ENCODE data around the gene CD274. TPM values are rescaled to one million over a fixed set of nuclear protein-coding genes. Genes with fewer than 3 reads are reported as not detected.
"Not testable (repeated sequence)": the region's sequence is repeated elsewhere in the genome, so short reads cannot be mapped to it uniquely, and the experiment has no call there.

Gene CD274
- total RNA-seq, 2 experiments from 2014 or later = 14.2 to 15.0 TPM

- Mint-ChIP-seq H3K4me1 (ENCODE audit: low read depth) (peaks cover 61% of the 10 kb centered on the region), H3K36me3 (ENCODE audit: low read depth) (peaks cover 8% of the 10 kb centered on the region), H3K4me3 (peak overlapping the region; percentile 89), H3K27ac (peak overlapping the region; percentile 92), H3K27me3 (ENCODE audit: low read depth) (no peaks in the 10 kb centered on the region), H3K9me3 (peaks cover 3% of the 10 kb centered on the region)
- CTCF ChIA-PET = interaction anchor here (0.6 to 5.6 kb wide), 21 partner anchors 8 to 264 kb away, joined by 3 to 79 read pairs (median 6); partner anchors contain the start of genes PDCD1LG2 and PLGRKT
- intact Hi-C loops (cut with micrococcal nuclease) = loop anchor here (1.0 to 2.0 kb wide), 6 partner anchors 10 to 465 kb away; partner anchors contain the start of genes ERMP1, JAK2 and PLGRKT
- no peak for DNase-seq
Observed at GRCh38 chr9:5449521-5450358, 602 bp upstream of the CD274 start.

GRCh38 chr9:5452286-5452609 lies 1.9 kb downstream of the CD274 start:
- CTCF ChIA-PET = interaction anchor here (0.6 to 1.2 kb wide), 2 partner anchors 135 to 148 kb away, joined by 4 to 6 read pairs; no protein-coding TSS in a partner anchor
- Mint-ChIP-seq H3K4me1 (ENCODE audit: low read depth) (peaks cover 66% of the 10 kb centered on the region), H3K9me3 (no peaks in the 10 kb centered on the region), H3K27ac (peak overlapping the region; percentile 92), H3K27me3 (ENCODE audit: low read depth) (no peaks in the 10 kb centered on the region), H3K36me3 (ENCODE audit: low read depth) (peaks cover 15% of the 10 kb centered on the region), H3K4me3 (peak overlapping the region; percentile 89)
- intact Hi-C loops (cut with micrococcal nuclease) = loop anchor here (2.0 kb wide), 1 partner anchor 963 kb away; no protein-coding TSS in a partner anchor
- no peak for DNase-seq

- H3K27me3 Mint-ChIP-seq (ENCODE audit: low read depth) = no peaks in the 10 kb centered on the region
- H3K4me3 Mint-ChIP-seq = peak overlapping the region; percentile 70
- no peak for DNase-seq
- intact Hi-C loops (cut with micrococcal nuclease) = loop anchor here (2.0 kb wide), 1 partner anchor 962 kb away; no protein-coding TSS in a partner anchor
- H3K36me3 Mint-ChIP-seq (ENCODE audit: low read depth) = peaks cover 23% of the 10 kb centered on the region
- peak overlapping the region; percentile 86 for H3K27ac Mint-ChIP-seq
- peaks cover 66% of the 10 kb centered on the region for H3K4me1 Mint-ChIP-seq (ENCODE audit: low read depth)
- H3K9me3 Mint-ChIP-seq = no peaks in the 10 kb centered on the region
- CTCF ChIA-PET = interaction anchor here (0.6 to 1.2 kb wide), 2 partner anchors 134 to 147 kb away, joined by 4 to 6 read pairs; no protein-coding TSS in a partner anchor
Observed at GRCh38 chr9:5453004-5453403, 2.7 kb downstream of the CD274 start.

DNA sequence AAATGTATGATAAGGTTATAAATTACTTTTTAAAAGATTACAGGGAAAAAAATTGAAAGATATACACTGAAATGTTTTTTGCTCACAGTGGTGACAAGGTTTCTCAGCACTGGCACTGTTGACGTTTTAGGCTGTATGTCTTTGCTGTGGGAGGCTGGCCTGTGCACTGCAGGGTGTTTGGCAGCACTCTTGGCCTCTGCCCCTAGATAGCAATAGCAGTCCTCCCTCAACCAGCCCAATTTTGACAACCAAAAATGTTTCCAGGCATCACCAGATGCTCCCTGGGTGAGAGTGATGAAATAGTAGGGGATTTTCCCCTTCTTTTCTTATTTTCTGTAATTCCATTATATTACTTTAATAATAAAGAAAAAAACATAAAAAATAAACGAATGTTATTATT lies 3.3 kb downstream of the CD274 start:
- CTCF ChIA-PET = no interaction called here
- peak overlapping the region; percentile 86 for H3K27ac Mint-ChIP-seq

DNA sequence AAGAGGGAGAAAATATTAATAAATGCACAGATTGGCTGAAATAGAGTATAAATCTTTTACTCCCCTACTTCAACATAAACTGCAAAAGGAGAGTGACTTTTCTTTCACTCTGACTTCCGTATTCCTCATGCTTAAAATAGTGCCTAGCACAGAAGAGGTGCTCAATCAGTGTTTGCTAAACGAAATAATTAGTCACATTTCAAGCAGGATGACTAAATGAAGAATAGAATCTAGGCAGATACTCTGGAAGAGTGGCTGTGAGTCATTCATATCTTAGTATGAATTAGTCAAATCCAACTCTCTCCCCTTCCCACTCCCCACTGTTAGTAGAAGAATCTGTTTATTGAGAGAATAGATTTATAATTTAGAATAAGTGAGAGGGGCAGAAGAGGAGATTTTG lies 4.8 kb downstream of the CD274 start:
- Mint-ChIP-seq H3K9me3 (no peaks in the 10 kb centered on the region), H3K27ac (peak overlapping the region; percentile 82), H3K27me3 (ENCODE audit: low read depth) (no peaks in the 10 kb centered on the region), H3K36me3 (ENCODE audit: low read depth) (peaks cover 42% of the 10 kb centered on the region), H3K4me1 (ENCODE audit: low read depth) (peaks cover 72% of the 10 kb centered on the region), H3K4me3 (peak overlapping the region; percentile 65)
- no peak for DNase-seq
- CTCF ChIA-PET = interaction anchor here (0.7 to 1.5 kb wide), 3 partner anchors 9 to 135 kb away, joined by 4 read pairs; no protein-coding TSS in a partner anchor
- intact Hi-C loops (cut with micrococcal nuclease) = loop anchor here (1.0 to 5.0 kb wide), 15 partner anchors 18 to 1978 kb away; partner anchors contain the start of genes PDCD1LG2, PLGRKT and RFX3

More for the DNA sequence above, 3.3 kb downstream of the CD274 start:
- Mint-ChIP-seq H3K4me1 (ENCODE audit: low read depth) (peaks cover 66% of the 10 kb centered on the region), H3K27me3 (ENCODE audit: low read depth) (no peaks in the 10 kb centered on the region), H3K36me3 (ENCODE audit: low read depth) (peaks cover 29% of the 10 kb centered on the region), H3K9me3 (no peaks in the 10 kb centered on the region), H3K4me3 (peak overlapping the region; percentile 48)
- peak; percentile 42 for DNase-seq
- intact Hi-C loops (cut with micrococcal nuclease) = loop anchor here (2.0 kb wide), 2 partner anchors 457 to 961 kb away; no protein-coding TSS in a partner anchor

- intact Hi-C loops (cut with micrococcal nuclease) = loop anchor here (1.0 to 5.0 kb wide), 23 partner anchors 9 to 1982 kb away; partner anchors contain the start of genes CD274, PDCD1LG2, PLGRKT and RFX3
- H3K36me3 Mint-ChIP-seq (ENCODE audit: low read depth) = peaks cover 55% of the 10 kb centered on the region
- peak; percentile 61 for DNase-seq
- H3K4me3 Mint-ChIP-seq = peak overlapping the region; percentile 57
- H3K27me3 Mint-ChIP-seq (ENCODE audit: low read depth) = no peaks in the 10 kb centered on the region
- H3K9me3 Mint-ChIP-seq = no peaks in the 10 kb centered on the region
- H3K27ac Mint-ChIP-seq = peak overlapping the region; percentile 84
- CTCF ChIA-PET = interaction anchor here (0.6 to 4.1 kb wide), 11 partner anchors 9 to 940 kb away, joined by 3 to 19 read pairs (median 4); partner anchors contain the start of gene CD274
- peaks cover 65% of the 10 kb centered on the region for H3K4me1 Mint-ChIP-seq (ENCODE audit: low read depth)
Observed at GRCh38 chr9:5459289-5459829, 9.0 kb downstream of the CD274 start.

DNA sequence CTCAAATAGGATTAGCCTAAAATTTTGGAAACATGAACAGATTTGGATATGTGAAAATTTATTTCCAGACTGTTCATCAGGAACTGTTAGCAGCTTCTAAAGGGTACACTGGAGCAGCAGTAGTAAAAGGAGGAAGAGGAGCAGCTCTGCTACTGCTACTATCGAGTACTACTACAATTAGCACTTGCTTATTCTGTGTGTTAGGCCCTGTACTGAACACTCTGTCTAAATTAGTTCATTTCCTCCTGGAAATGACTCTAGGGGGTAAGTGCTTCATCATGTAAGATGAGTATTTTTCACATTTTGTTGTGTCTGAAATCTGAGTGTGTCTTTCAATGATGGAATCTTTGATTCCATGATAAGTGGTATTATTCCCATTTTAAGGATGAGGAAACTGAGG lies 9.8 kb downstream of the CD274 start:
- no peak for DNase-seq
- H3K27me3 Mint-ChIP-seq (ENCODE audit: low read depth) = no peaks in the 10 kb centered on the region
- CTCF ChIA-PET = interaction anchor here (0.6 to 4.1 kb wide), 8 partner anchors 10 to 701 kb away, joined by 3 to 19 read pairs (median 4); partner anchors contain the start of gene CD274
- H3K27ac Mint-ChIP-seq = peak overlapping the region; percentile 84
- intact Hi-C loops (cut with micrococcal nuclease) = no loop called here
- no peaks in the 10 kb centered on the region for H3K9me3 Mint-ChIP-seq
- H3K36me3 Mint-ChIP-seq (ENCODE audit: low read depth) = peaks cover 61% of the 10 kb centered on the region
- peaks cover 61% of the 10 kb centered on the region for H3K4me1 Mint-ChIP-seq (ENCODE audit: low read depth)
- H3K4me3 Mint-ChIP-seq = peak overlapping the region; percentile 57

- H3K4me3 Mint-ChIP-seq; intact Hi-C loops (cut with micrococcal nuclease); H3K9me3 Mint-ChIP-seq; DNase-seq; H3K27me3 Mint-ChIP-seq (ENCODE audit: low read depth); H3K27ac Mint-ChIP-seq: not testable (repeated sequence)
- Mint-ChIP-seq H3K4me1 (ENCODE audit: low read depth) (peaks cover 33% of the 10 kb centered on the region), H3K36me3 (ENCODE audit: low read depth) (peaks cover 60% of the 10 kb centered on the region)
- CTCF ChIA-PET = interaction anchor here (1.1 to 1.4 kb wide), 3 partner anchors 10 to 124 kb away, joined by 4 to 5 read pairs (median 4); partner anchors contain the start of gene CD274
Observed at GRCh38 chr9:5464831-5465330, 14.5 kb downstream of the CD274 start.

- no peaks in the 10 kb centered on the region for H3K27me3 Mint-ChIP-seq (ENCODE audit: low read depth)
- intact Hi-C loops (cut with micrococcal nuclease) = no loop called here
- H3K4me1 Mint-ChIP-seq (ENCODE audit: low read depth) = peaks cover 27% of the 10 kb centered on the region
- H3K4me3 Mint-ChIP-seq = no peak overlapping the region
- CTCF ChIA-PET = no interaction called here
- DNase-seq = no peak
- H3K9me3 Mint-ChIP-seq = no peaks in the 10 kb centered on the region
- no peak overlapping the region for H3K27ac Mint-ChIP-seq
- peaks cover 60% of the 10 kb centered on the region for H3K36me3 Mint-ChIP-seq (ENCODE audit: low read depth)
Observed at GRCh38 chr9:5466005-5466404, 15.7 kb downstream of the CD274 start.

DNA sequence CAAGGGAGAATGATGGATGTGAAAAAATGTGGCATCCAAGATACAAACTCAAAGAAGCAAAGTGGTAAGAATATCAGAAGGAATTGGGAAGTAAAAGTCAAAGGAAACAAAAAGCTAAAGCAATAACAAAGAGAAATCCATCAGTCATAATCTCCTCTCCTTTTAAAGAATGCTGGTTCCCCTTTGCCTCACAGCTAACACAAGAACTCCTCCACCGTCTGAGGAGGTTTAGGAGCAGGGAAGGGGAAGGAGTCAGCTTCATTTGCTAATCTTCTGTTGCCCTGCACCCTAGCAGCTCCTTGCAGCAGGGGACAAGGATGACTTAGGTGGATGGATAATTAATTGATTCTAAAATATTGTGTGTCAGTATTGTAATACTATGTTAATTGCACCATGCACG lies 16.4 kb downstream of the CD274 start:
- Mint-ChIP-seq H3K36me3 (ENCODE audit: low read depth) (peaks cover 60% of the 10 kb centered on the region), H3K27me3 (ENCODE audit: low read depth) (no peaks in the 10 kb centered on the region), H3K9me3 (no peaks in the 10 kb centered on the region), H3K27ac (no peak overlapping the region), H3K4me1 (ENCODE audit: low read depth) (peaks cover 25% of the 10 kb centered on the region), H3K4me3 (no peak overlapping the region)
- DNase-seq = no peak
- intact Hi-C loops (cut with micrococcal nuclease) = no loop called here
- CTCF ChIA-PET = interaction anchor here (0.6 kb wide), 1 partner anchor 12 kb away, joined by 3 read pairs; no protein-coding TSS in a partner anchor

GRCh38 chr9:5468850-5469249 lies 18.5 kb downstream of the CD274 start:
- no peak for DNase-seq
- Mint-ChIP-seq H3K36me3 (ENCODE audit: low read depth) (peaks cover 48% of the 10 kb centered on the region), H3K4me1 (ENCODE audit: low read depth) (peaks cover 22% of the 10 kb centered on the region), H3K27ac (no peak overlapping the region), H3K27me3 (ENCODE audit: low read depth) (no peaks in the 10 kb centered on the region), H3K9me3 (no peaks in the 10 kb centered on the region), H3K4me3 (no peak overlapping the region)
- intact Hi-C loops (cut with micrococcal nuclease) = no loop called here
- CTCF ChIA-PET = no interaction called here

- no peaks in the 10 kb centered on the region for H3K27me3 Mint-ChIP-seq (ENCODE audit: low read depth)
- no peak for DNase-seq
- H3K4me1 Mint-ChIP-seq (ENCODE audit: low read depth) = peaks cover 18% of the 10 kb centered on the region
- intact Hi-C loops (cut with micrococcal nuclease) = no loop called here
- no peak overlapping the region for H3K27ac Mint-ChIP-seq
- peaks cover 2% of the 10 kb centered on the region for H3K9me3 Mint-ChIP-seq
- peaks cover 41% of the 10 kb centered on the region for H3K36me3 Mint-ChIP-seq (ENCODE audit: low read depth)
- H3K4me3 Mint-ChIP-seq = no peak overlapping the region
- CTCF ChIA-PET = interaction anchor here (1.0 kb wide), 1 partner anchor 9 kb away, joined by 3 read pairs; no protein-coding TSS in a partner anchor
Observed at GRCh38 chr9:5470122-5470521, 19.8 kb downstream of the CD274 start.
